Left lobe of liver (tissue), 2 donors: ENCODE measurements around the gene PPP1R1B. TPM values are rescaled to one million over a fixed set of nuclear protein-coding genes. Genes with fewer than 3 reads are reported as not detected.

ENCODE experiments used
- ATAC-seq: fragments of 200-7000 bp; cut with Tn5 transposase; one replicate; pipeline ENCODE4 v1.9.1; 2020; ENCODE audit warnings: mild to moderate bottlenecking, moderate library complexity
- DNase-seq: peaks from one replicate; pipeline ENCODE4 v3.0.0-alpha.2; 2020; ENCODE audit warnings: low spot score
- total RNA-seq: library from RNA; stranded (reverse); gene quantifications from one replicate; pipeline ENCODE4 v1.2.1, GENCODE V29; 2021
- donor health status: DM: no; HTN: no; CAD: no; lungs with moderate emphysema.
- donor health status: DM: no; HTN: yes; CAD: no.

PPP1R1B gene
- total RNA-seq, 1 donor from 2014 or later, result 0.60 TPM

DNA sequence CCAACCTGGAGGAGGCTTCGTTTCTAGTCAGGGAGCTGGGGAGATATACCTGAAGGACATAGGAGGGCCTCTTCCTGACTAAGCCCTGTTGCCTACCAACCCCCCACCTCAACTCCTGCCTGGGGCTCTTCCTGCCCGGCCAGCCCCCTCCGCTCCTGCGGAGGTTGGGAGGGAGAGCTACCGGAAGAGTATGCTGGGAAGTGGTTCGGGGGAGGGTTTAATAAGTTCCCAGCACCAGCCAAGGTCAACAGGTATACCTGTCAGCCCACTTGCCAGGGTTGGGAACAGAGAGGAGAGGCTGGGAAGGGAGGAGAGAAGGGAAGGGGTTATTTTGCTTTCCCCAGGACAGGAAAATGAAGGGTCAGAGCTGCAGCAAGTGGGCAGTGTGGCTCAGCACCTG, 4.7 kb downstream of the PPP1R1B start:
- DNase-seq, result no peak
- no peak for ATAC-seq

GRCh38 chr17:39632153-39632941, 5.6 kb downstream of the PPP1R1B start:
- DNase-seq (no peak), ATAC-seq (no peak)

DNA sequence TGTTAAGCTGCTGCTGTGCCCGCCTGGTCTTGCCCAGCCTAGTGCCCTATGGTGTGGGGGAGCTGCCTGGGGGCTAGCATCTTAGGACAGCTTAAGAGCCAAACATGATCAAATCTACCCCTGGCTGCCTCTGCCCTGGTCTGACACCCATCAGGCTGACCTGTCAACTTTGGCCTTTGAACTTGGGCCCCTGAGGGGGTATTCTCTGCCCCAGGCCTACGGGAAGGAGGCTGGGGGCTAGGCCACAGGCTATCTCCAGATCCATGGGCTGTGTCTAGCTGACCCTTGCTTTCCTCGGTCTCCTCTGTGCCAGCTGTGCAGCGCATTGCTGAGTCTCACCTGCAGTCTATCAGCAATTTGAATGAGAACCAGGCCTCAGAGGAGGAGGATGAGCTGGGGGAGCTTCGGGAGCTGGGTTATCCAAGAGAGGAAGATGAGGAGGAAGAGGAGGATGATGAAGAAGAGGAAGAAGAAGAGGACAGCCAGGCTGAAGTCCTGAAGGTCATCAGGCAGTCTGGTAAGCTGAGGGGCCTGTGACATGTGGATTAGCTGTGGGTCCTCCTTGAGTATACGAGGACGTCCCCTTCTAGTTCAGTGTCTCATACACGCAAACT, 6.9 kb downstream of the PPP1R1B start:
- no peak for DNase-seq
- no peak for ATAC-seq

- ATAC-seq, result peak; percentile 46
- DNase-seq, result no peak
Observed at GRCh38 chr17:39634384-39634871, 7.7 kb downstream of the PPP1R1B start.

- DNase-seq (no peak), ATAC-seq (no peak)
Observed at GRCh38 chr17:39635614-39636176, 8.9 kb downstream of the PPP1R1B start.

DNA sequence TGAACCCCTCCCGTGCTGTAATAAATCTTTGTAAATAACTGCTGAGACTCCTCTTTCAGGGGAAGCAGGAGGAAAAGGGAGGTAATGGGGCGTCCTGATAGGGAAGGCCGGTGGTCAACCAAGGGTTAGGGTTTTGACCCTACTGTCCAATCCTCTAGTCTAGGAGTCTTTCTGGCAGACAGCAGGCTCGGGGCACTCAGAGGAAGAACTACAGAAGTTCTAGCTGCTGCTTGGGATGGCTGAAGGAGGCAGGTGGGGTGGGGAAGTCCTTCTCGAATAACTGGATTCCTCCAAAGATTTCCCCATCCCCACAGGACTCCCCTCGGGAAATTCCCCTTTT, 9.8 kb downstream of the PPP1R1B start:
- DNase-seq (no peak), ATAC-seq (no peak)

- DNase-seq (peak; percentile 94), ATAC-seq (peak; percentile 95)
Observed at GRCh38 chr17:39636927-39637736, 10.4 kb downstream of the PPP1R1B start, which contains the start of gene STARD3. Gene STARD3, plus strand, starts transcription at chr17:39637144. Its CDS starts 16,388 bp downstream, at chr17:39653532.

- DNase-seq, result no peak
Observed at GRCh38 chr17:39638317-39638716, 11.6 kb downstream of the PPP1R1B start.

GRCh38 chr17:39639043-39639442, 12.3 kb downstream of the PPP1R1B start:
- ATAC-seq (no peak), DNase-seq (no peak)

More at GRCh38 chr17:39638317-39638716, 11.6 kb downstream of the PPP1R1B start:
- ATAC-seq, result no peak

GRCh38 chr17:39639566-39640458, 13.1 kb downstream of the PPP1R1B start:
- ATAC-seq, result no peak
- no peak for DNase-seq

DNA sequence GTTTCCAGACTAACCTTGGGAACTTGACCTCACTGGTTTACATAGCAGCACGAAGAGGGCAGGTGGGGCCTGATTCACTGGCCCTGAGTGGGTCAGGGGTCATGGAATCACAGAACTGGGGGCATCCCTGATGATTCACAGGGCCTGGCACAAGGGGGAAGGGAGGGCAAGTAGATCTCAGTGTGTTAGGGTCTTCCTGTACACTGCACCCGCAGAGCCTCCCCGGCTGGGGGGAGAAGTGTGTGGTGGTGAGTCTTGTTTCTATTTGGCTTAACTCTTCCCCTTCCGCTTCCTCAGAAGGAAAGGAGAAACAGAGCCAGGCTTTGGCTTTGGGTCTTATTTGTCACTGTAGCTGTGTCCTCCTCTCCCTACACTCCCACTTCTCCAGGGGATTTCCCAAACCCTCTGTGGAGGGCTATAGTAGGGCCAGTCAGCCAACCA, 13.9 kb downstream of the PPP1R1B start:
- DNase-seq, result no peak
- no peak for ATAC-seq

DNA sequence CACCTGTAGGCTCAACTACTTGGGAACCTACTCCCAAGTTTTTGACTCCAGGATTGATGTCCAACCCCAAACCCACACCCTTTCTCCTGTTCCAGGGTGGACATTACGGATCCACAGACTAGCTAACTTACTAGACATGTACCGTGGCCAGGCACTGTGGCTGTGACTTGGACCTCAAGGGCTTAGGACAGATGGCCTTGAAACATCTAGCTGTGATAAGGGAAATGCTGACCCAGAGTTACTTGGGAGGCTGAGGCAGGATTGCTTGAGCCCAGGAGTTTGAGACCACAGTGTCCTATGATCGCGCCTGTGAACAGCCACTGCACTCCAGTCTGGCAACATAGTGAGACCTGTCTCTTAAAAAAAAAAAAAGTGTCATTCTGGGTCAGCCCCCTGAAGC, 14.3 kb downstream of the PPP1R1B start:
- ATAC-seq (no peak), DNase-seq (no peak)

- ATAC-seq (no peak), DNase-seq (no peak)
Observed at GRCh38 chr17:39641883-39642282, 15.1 kb downstream of the PPP1R1B start.

DNA sequence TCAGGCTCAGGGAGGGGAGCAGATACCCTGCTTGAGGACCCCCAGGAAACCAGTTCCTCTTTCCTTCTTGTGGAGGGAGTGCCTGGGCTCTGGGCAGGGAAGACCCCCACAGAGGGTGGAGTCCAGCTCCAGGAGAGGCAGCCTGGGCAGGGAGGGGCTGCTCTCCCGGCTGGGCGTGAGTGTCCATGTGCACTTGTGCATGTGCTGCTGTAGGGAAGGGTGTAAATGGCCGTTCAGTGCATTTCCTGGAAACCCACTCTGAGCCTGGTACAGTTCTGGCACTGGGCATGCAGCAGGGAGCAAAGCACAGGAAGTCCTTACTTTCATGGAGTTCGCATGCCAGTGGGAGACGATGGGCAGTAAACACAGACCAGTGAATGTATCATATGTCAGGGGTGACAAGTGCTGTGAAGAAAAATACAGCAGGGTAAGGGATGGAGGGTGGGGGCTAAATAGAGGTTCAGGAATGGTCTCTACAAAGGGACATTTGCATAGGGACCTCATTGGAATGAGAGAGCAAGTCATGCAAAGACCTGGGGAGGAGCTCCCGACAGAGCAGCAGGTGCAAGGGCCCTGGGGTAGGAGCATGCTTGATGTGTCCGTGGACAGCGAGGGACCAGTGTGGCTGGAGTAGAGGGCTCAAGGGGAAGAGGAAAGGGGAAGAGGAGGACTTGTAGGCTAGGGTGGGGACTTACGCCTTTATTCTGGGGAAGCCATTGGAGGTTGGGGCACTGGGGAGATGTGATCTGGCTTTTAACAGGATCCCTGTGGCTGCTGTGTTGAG, 15.7 kb downstream of the PPP1R1B start:
- ATAC-seq, result no peak

DNA sequence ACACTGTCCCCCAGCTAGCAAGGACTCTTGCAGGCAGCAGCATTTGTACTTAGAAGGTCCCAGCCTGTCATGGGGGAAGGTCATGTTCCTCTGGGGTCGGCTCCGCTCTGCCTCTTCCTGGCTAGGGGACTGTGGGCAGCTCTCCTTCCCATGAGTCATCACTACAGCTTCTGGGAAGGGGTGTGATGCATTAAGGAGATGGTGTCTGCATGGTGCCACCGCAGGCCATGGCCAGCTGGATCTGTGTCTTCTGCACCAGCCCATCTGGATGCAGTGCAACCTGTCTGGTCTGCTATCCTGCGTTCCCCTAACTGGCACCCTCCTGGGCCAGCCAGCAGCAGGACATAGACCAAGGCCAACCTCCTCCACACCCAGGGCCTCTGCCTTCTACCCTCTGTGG, 16.5 kb downstream of the PPP1R1B start:
- no peak for ATAC-seq
- no peak for DNase-seq

More for the DNA sequence above, 15.7 kb downstream of the PPP1R1B start:
- DNase-seq, result no peak

DNA sequence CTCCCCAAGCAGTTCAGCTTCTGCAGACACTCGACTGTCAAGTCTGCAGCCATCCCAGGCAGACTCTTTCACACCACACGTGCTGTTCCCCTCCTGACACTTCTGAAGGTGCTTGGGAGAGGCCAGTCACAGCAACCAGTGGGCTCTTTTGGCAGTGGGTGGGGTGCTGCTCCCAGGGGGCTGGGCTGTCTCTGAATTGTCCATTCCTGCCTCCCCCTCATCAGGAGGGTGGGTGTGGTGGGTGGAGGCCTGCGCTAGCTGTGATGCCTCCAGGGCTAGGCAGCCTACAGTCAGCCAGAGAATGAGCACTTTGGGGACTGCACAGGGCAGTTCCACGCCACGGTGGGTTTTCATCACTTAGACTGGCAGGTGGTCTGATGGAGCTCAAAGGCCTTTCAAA, 20.5 kb downstream of the PPP1R1B start:
- DNase-seq (no peak), ATAC-seq (no peak)

- no peak for DNase-seq
- no peak for ATAC-seq
Observed at GRCh38 chr17:39648616-39649366, 22.0 kb downstream of the PPP1R1B start.

GRCh38 chr17:39650121-39650579, 23.4 kb downstream of the PPP1R1B start:
- DNase-seq, result no peak

More at GRCh38 chr17:39650121-39650579, 23.4 kb downstream of the PPP1R1B start:
- no peak for ATAC-seq
